ENCODE data around the gene INTS11. TPM values are rescaled to one million over a fixed set of nuclear protein-coding genes. Genes with fewer than 3 reads are reported as not detected.

Gene INTS11
- total and polyA plus RNA-seq, 3 experiments from 2014 or later: 70.5 to 118 (median 117) TPM

Other genes with a start within 250 kb of the INTS11 start
- gene C1orf159, start 208.6 kb downstream of the INTS11 start, total RNA-seq: 10 to 100 TPM; 18.7 to 20.8 TPM
- 7.9 TPM for gene C1orf159, start 208.6 kb downstream of the INTS11 start, polyA plus RNA-seq
- not detected for gene TTLL10, start 150.8 kb downstream of the INTS11 start, total RNA-seq
- not detected for gene TTLL10, start 150.8 kb downstream of the INTS11 start, polyA plus RNA-seq
- gene TNFRSF18, start 118.1 kb downstream of the INTS11 start, total RNA-seq: 10 to 100 TPM; 91.0 to 97.1 TPM
- gene TNFRSF18, start 118.1 kb downstream of the INTS11 start, polyA plus RNA-seq: 2.0 TPM
- gene TNFRSF4, start 110.5 kb downstream of the INTS11 start, total RNA-seq: 100 to 1,000 TPM; 180 to 193 TPM
- gene TNFRSF4, start 110.5 kb downstream of the INTS11 start, polyA plus RNA-seq: 1.9 TPM
- gene SDF4, start 92.7 kb downstream of the INTS11 start, total RNA-seq: 100 to 1,000 TPM; 158 to 169 TPM
- gene SDF4, start 92.7 kb downstream of the INTS11 start, polyA plus RNA-seq: 108 TPM
- gene B3GALT6, start 92.4 kb downstream of the INTS11 start, total RNA-seq: 10 to 100 TPM; 23.7 to 24.1 TPM
- 16.4 TPM for gene B3GALT6, start 92.4 kb downstream of the INTS11 start, polyA plus RNA-seq
- gene C1QTNF12, start 77.9 kb downstream of the INTS11 start, total RNA-seq: 1 to 10 TPM in 1 of 2 experiments, under 1 TPM in 1; 0.51 to 1.1 TPM
- not detected for gene C1QTNF12, start 77.9 kb downstream of the INTS11 start, polyA plus RNA-seq
- 10 to 100 TPM; 76.7 to 79.3 TPM for gene UBE2J2, start 50.8 kb downstream of the INTS11 start, total RNA-seq
- gene UBE2J2, start 50.8 kb downstream of the INTS11 start, polyA plus RNA-seq: 79.7 TPM
- gene SCNN1D, start 44.2 kb downstream of the INTS11 start, total RNA-seq: 1 to 10 TPM; 2.9 to 5.0 TPM
- gene SCNN1D, start 44.2 kb downstream of the INTS11 start, polyA plus RNA-seq: 0.09 TPM
- 10 to 100 TPM; 36.4 to 38.8 TPM for gene ACAP3, start 16.7 kb downstream of the INTS11 start, total RNA-seq
- 6.9 TPM for gene ACAP3, start 16.7 kb downstream of the INTS11 start, polyA plus RNA-seq
- 10 to 100 TPM; 32.9 to 34.3 TPM for gene PUSL1, start 16.1 kb downstream of the INTS11 start, total RNA-seq
- 22.0 TPM for gene PUSL1, start 16.1 kb downstream of the INTS11 start, polyA plus RNA-seq
- 10 to 100 TPM; 17.6 to 18.3 TPM for gene CPTP, start 142 bp upstream of the INTS11 start, total RNA-seq
- 23.6 TPM for gene CPTP, start 142 bp upstream of the INTS11 start, polyA plus RNA-seq
- under 1 TPM; 0.53 to 0.62 TPM for gene TAS1R3, start 6.6 kb upstream of the INTS11 start, total RNA-seq
- 0.28 TPM for gene TAS1R3, start 6.6 kb upstream of the INTS11 start, polyA plus RNA-seq
- gene DVL1, start 24.8 kb upstream of the INTS11 start, total RNA-seq: 10 to 100 TPM; 39.7 to 41.1 TPM
- 1.6 TPM for gene DVL1, start 24.8 kb upstream of the INTS11 start, polyA plus RNA-seq
- gene MXRA8, start 33.9 kb upstream of the INTS11 start, total RNA-seq: under 1 TPM; 0.26 to 0.29 TPM
- gene MXRA8, start 33.9 kb upstream of the INTS11 start, polyA plus RNA-seq: 0.61 TPM
- gene AURKAIP1, start 50.5 kb upstream of the INTS11 start, total RNA-seq: 100 to 1,000 TPM; 159 to 169 TPM
- 157 TPM for gene AURKAIP1, start 50.5 kb upstream of the INTS11 start, polyA plus RNA-seq
- 100 to 1,000 TPM; 119 to 124 TPM for gene CCNL2, start 74.7 kb upstream of the INTS11 start, total RNA-seq
- gene CCNL2, start 74.7 kb upstream of the INTS11 start, polyA plus RNA-seq: 29.0 TPM
- 100 to 1,000 TPM; 206 to 208 TPM for gene MRPL20, start 82.6 kb upstream of the INTS11 start, total RNA-seq
- gene MRPL20, start 82.6 kb upstream of the INTS11 start, polyA plus RNA-seq: 198 TPM
- not detected for gene ANKRD65, start 96.6 kb upstream of the INTS11 start, total RNA-seq
- not detected for gene ANKRD65, start 96.6 kb upstream of the INTS11 start, polyA plus RNA-seq
- gene VWA1, start 111.0 kb upstream of the INTS11 start, total RNA-seq: under 1 TPM in 1 of 2 experiments, not detected in 1; 0.31 TPM
- not detected for gene VWA1, start 111.0 kb upstream of the INTS11 start, polyA plus RNA-seq
- 1 to 10 TPM in 1 of 2 experiments, under 1 TPM in 1; 0.53 to 1.9 TPM for gene ATAD3C, start 125.0 kb upstream of the INTS11 start, total RNA-seq
- 4.3 TPM for gene ATAD3C, start 125.0 kb upstream of the INTS11 start, polyA plus RNA-seq
- 10 to 100 TPM; 81.6 to 86.6 TPM for gene ATAD3B, start 147.1 kb upstream of the INTS11 start, total RNA-seq
- 7.9 TPM for gene ATAD3B, start 147.1 kb upstream of the INTS11 start, polyA plus RNA-seq
- gene ATAD3A, start 187.5 kb upstream of the INTS11 start, total RNA-seq: 10 to 100 TPM; 97.4 to 98.7 TPM
- 16.0 TPM for gene ATAD3A, start 187.5 kb upstream of the INTS11 start, polyA plus RNA-seq
- gene TMEM240, start 216.0 kb upstream of the INTS11 start, total RNA-seq: under 1 TPM; 0.33 to 0.59 TPM
- gene TMEM240, start 216.0 kb upstream of the INTS11 start, polyA plus RNA-seq: not detected

Data from CD8-positive, alpha-beta memory T cell (primary cell).